Body of pancreas (tissue), 4 donors: ENCODE measurements around the gene C1QTNF9B.

Source experiments
- CTCF ChIP-seq, 7 experiments: fragments of 450-650 bp in 4 of 7; fragments of 200-600 bp in 3 of 7; sonication (generic) in 3 of 7; IDR thresholded peaks; one replicate each; pipeline ENCODE4 v1.5.1; 2016 to 2019; ENCODE audit warnings: antibody characterized with exemption in 7 of 7
- POLR2A ChIP-seq, 3 donors: fragments of 450-650 bp; IDR thresholded peaks; one replicate each; pipeline ENCODE4 v1.6.1; 2016; ENCODE audit warnings: antibody characterized with exemption in 3 of 3, mild to moderate bottlenecking in 2 of 3

GRCh38 chr13:23883255-23883654 is 14.0 kb downstream of the C1QTNF9B start:
- TF ChIP-seq CTCF (IDR thresholded peaks at IDR 0.05): no peak
- no peak for TF ChIP-seq POLR2A (IDR thresholded peaks at IDR 0.05)
